Stimulated activated CD8-positive, alpha-beta memory T cell treated with anti-CD3 and anti-CD28 coated beads, Interleukin-7, amount 100 ng/mL, for 1 hour (primary cell): Measurements from ENCODE around the gene MMRN1.
A peak's percentile ranks its signal among the peaks of the same experiment; 100 is the strongest.

Experiments used
- DNase-seq, 2 donors: peaks; one replicate each; pipeline ENCODE4 v3.0.0-alpha.2; 2020; ENCODE audit warnings: low read depth in 2 of 2

MMRN1 gene

GRCh38 chr4:89894649-89895550, at the start of gene MMRN1:
Gene MMRN1 (plus strand): TSS chr4:89894854. CDS start chr4:89894972, 118 bp downstream.
- no peak for DNase-seq

- no peak for DNase-seq
These were observed 46.9 kb upstream of the MMRN1 start for GRCh38 chr4:89847571-89848325.

- DNase-seq: no peak
These were observed 39.4 kb upstream of the MMRN1 start for GRCh38 chr4:89855236-89855635.

- no peak for DNase-seq
These were observed 33.7 kb upstream of the MMRN1 start for GRCh38 chr4:89860971-89861370.

GRCh38 chr4:89863533-89863932, 31.1 kb upstream of the MMRN1 start:
- no peak for DNase-seq

GRCh38 chr4:89868276-89868675, 26.4 kb upstream of the MMRN1 start:
- no peak for DNase-seq

GRCh38 chr4:89868999-89869589, 25.6 kb upstream of the MMRN1 start:
- DNase-seq: no peak

- no peak for DNase-seq
These were observed 23.4 kb upstream of the MMRN1 start for GRCh38 chr4:89871211-89871610.

GRCh38 chr4:89876548-89876947, 18.1 kb upstream of the MMRN1 start:
- no peak for DNase-seq

- no peak for DNase-seq
These were observed 16.0 kb upstream of the MMRN1 start for GRCh38 chr4:89878611-89879010.

GRCh38 chr4:89879215-89879614, 15.4 kb upstream of the MMRN1 start:
- DNase-seq: no peak

- DNase-seq: no peak
These were observed 5.4 kb upstream of the MMRN1 start for GRCh38 chr4:89889289-89889688.

GRCh38 chr4:89897867-89898266, 3.2 kb downstream of the MMRN1 start:
- no peak for DNase-seq

- no peak for DNase-seq
These were observed 3.7 kb downstream of the MMRN1 start for GRCh38 chr4:89898304-89898716.

- DNase-seq: no peak
These were observed 4.5 kb downstream of the MMRN1 start for GRCh38 chr4:89899152-89899551.

GRCh38 chr4:89899854-89900253, 5.2 kb downstream of the MMRN1 start:
- no peak for DNase-seq

GRCh38 chr4:89901808-89902431, 7.3 kb downstream of the MMRN1 start:
- peak in 1 of 2 donors; percentile 15 for DNase-seq

GRCh38 chr4:89904524-89904923, 9.9 kb downstream of the MMRN1 start:
- no peak for DNase-seq

GRCh38 chr4:89906316-89906715, 11.7 kb downstream of the MMRN1 start:
- DNase-seq: no peak

GRCh38 chr4:89906777-89907521, 12.3 kb downstream of the MMRN1 start:
- no peak for DNase-seq

- DNase-seq: no peak
These were observed 15.2 kb downstream of the MMRN1 start for GRCh38 chr4:89909889-89910288.
